ENCODE results near the gene CCDC24. TPM values are rescaled to one million over a fixed set of nuclear protein-coding genes. Genes with fewer than 3 reads are reported as not detected.

CCDC24 gene
- total and polyA plus RNA-seq, 2 donors (not counting 1 experiment from before 2014, with no cell fraction given) = 0.94 to 3.5 TPM

GRCh38 chr1:43990271-43991199 is 864 bp upstream of the CCDC24 start:
- H3K9me3 ChIP-seq (ENCODE audit: control insufficient read depth, insufficient read depth, low read depth, low read length) = no peaks in the 10 kb centered on the region
- peaks cover 3% of the 10 kb centered on the region for H3K36me3 ChIP-seq (ENCODE audit: control insufficient read depth, insufficient read depth, low read length)
- peak in 1 of 2 donors; percentile 13 for DNase-seq (ENCODE audit: low read depth in 2 of 2)
- H3K4me2 ChIP-seq (ENCODE audit: extremely low read depth, insufficient read depth, low read length) = peak overlapping the region; percentile 93
- peak overlapping the region; percentile 42 to 67 (median 58) for H3K4me3 ChIP-seq (replicated peaks in 1 of 4; ENCODE audit: control extremely low read depth in 1 of 4, insufficient read depth in 1 of 4, low read depth in 3 of 4, low read length in 4 of 4)
- H4K20me1 ChIP-seq (ENCODE audit: control insufficient read depth, extremely low read depth, insufficient read depth, low read length) = no peaks in the 10 kb centered on the region
- no peaks in the 10 kb centered on the region for H3K79me2 ChIP-seq (ENCODE audit: control insufficient read depth, insufficient read depth, low read length)
- H3K27ac ChIP-seq (ENCODE audit: insufficient read depth, low read length) = peak overlapping the region; percentile 44
- no peaks in the 10 kb centered on the region for H3K27me3 ChIP-seq (ENCODE audit: control insufficient read depth, insufficient read depth, low read length)
- H2AFZ ChIP-seq (ENCODE audit: low read length) = no peak overlapping the region
- H3K4me1 ChIP-seq (ENCODE audit: control insufficient read depth, extremely low read depth, insufficient read depth, low read length) = peaks cover 3% of the 10 kb centered on the region
- H3K9ac ChIP-seq (ENCODE audit: insufficient read depth, low read length) = no peak overlapping the region
- TF ChIP-seq EZH2 (IDR thresholded peaks at IDR 0.05; ENCODE audit: low read length, missing control alignments) (no peak), CTCF (conservative IDR thresholded peaks at IDR 0.05 in 1 of 2, IDR thresholded peaks at IDR 0.05 in 1 of 2; ENCODE audit: low read depth in 1 of 2, low read length in 2 of 2) (peak in 1 of 2 donors; percentile 7)

- H3K4me1 ChIP-seq (ENCODE audit: control insufficient read depth, extremely low read depth, insufficient read depth, low read length) = peaks cover 3% of the 10 kb centered on the region
- peak overlapping the region; percentile 44 for H3K27ac ChIP-seq (ENCODE audit: insufficient read depth, low read length)
- no peaks in the 10 kb centered on the region for H3K79me2 ChIP-seq (ENCODE audit: control insufficient read depth, insufficient read depth, low read length)
- peak overlapping the region; percentile 61 for H2AFZ ChIP-seq (ENCODE audit: low read length)
- H3K27me3 ChIP-seq (ENCODE audit: control insufficient read depth, insufficient read depth, low read length) = no peaks in the 10 kb centered on the region
- H3K36me3 ChIP-seq (ENCODE audit: control insufficient read depth, insufficient read depth, low read length) = no peaks in the 10 kb centered on the region
- peak overlapping the region; percentile 93 for H3K4me2 ChIP-seq (ENCODE audit: extremely low read depth, insufficient read depth, low read length)
- no peaks in the 10 kb centered on the region for H3K9me3 ChIP-seq (ENCODE audit: control insufficient read depth, insufficient read depth, low read depth, low read length)
- no peaks in the 10 kb centered on the region for H4K20me1 ChIP-seq (ENCODE audit: control insufficient read depth, extremely low read depth, insufficient read depth, low read length)
- TF ChIP-seq EZH2 (IDR thresholded peaks at IDR 0.05; ENCODE audit: low read length, missing control alignments) = no peak
- no peak for TF ChIP-seq CTCF (conservative IDR thresholded peaks at IDR 0.05 in 1 of 2, IDR thresholded peaks at IDR 0.05 in 1 of 2; ENCODE audit: low read depth in 1 of 2, low read length in 2 of 2)
- DNase-seq (ENCODE audit: low read depth in 2 of 2) = no peak
- peak overlapping the region; percentile 42 to 67 (median 58) for H3K4me3 ChIP-seq (replicated peaks in 1 of 4; ENCODE audit: control extremely low read depth in 1 of 4, insufficient read depth in 1 of 4, low read depth in 3 of 4, low read length in 4 of 4)
- peak overlapping the region; percentile 60 for H3K9ac ChIP-seq (ENCODE audit: insufficient read depth, low read length)
Measured at GRCh38 chr1:43991200-43991475, 261 bp upstream of the CCDC24 start.

GRCh38 chr1:43992232-43992995 is 1.0 kb downstream of the CCDC24 start:
- Histone ChIP-seq H3K79me2 (ENCODE audit: control insufficient read depth, insufficient read depth, low read length) (no peaks in the 10 kb centered on the region), H3K9ac (ENCODE audit: insufficient read depth, low read length) (no peak overlapping the region), H3K4me1 (ENCODE audit: control insufficient read depth, extremely low read depth, insufficient read depth, low read length) (peaks cover 3% of the 10 kb centered on the region), H3K27me3 (ENCODE audit: control insufficient read depth, insufficient read depth, low read length) (no peaks in the 10 kb centered on the region), H4K20me1 (ENCODE audit: control insufficient read depth, extremely low read depth, insufficient read depth, low read length) (no peaks in the 10 kb centered on the region), H3K9me3 (ENCODE audit: control insufficient read depth, insufficient read depth, low read depth, low read length) (no peaks in the 10 kb centered on the region), H2AFZ (ENCODE audit: low read length) (no peak overlapping the region), H3K4me3 (replicated peaks in 1 of 4; ENCODE audit: control extremely low read depth in 1 of 4, insufficient read depth in 1 of 4, low read depth in 3 of 4, low read length in 4 of 4) (peak overlapping the region; percentile 42 to 67 (median 58)), H3K27ac (ENCODE audit: insufficient read depth, low read length) (no peak overlapping the region), H3K4me2 (ENCODE audit: extremely low read depth, insufficient read depth, low read length) (peak overlapping the region; percentile 69), H3K36me3 (ENCODE audit: control insufficient read depth, insufficient read depth, low read length) (no peaks in the 10 kb centered on the region)
- TF ChIP-seq CTCF (conservative IDR thresholded peaks at IDR 0.05 in 1 of 2, IDR thresholded peaks at IDR 0.05 in 1 of 2; ENCODE audit: low read depth in 1 of 2, low read length in 2 of 2) (no peak), EZH2 (IDR thresholded peaks at IDR 0.05; ENCODE audit: low read length, missing control alignments) (no peak)
- no peak for DNase-seq (ENCODE audit: low read depth in 2 of 2)
